Activated CD4-positive, alpha-beta T cell treated with anti-CD3 and anti-CD28 coated beads, Interleukin-2, amount 50 U/mL, for 16 hours (primary cell): Measurements from ENCODE around the gene COLQ.
"Not testable (repeated sequence)": the region's sequence is repeated elsewhere in the genome, so short reads cannot be mapped to it uniquely, and the experiment has no call there.

Experiments used
- DNase-seq: peaks from one replicate; pipeline ENCODE4 v3.0.0-alpha.2; 2020

The COLQ gene

GRCh38 chr3:15521573-15521965 is at the start of gene COLQ:
Gene COLQ (minus strand): TSS chr3:15521706. CDS start chr3:15521625, 81 bp downstream.
- DNase-seq: no peak

DNA sequence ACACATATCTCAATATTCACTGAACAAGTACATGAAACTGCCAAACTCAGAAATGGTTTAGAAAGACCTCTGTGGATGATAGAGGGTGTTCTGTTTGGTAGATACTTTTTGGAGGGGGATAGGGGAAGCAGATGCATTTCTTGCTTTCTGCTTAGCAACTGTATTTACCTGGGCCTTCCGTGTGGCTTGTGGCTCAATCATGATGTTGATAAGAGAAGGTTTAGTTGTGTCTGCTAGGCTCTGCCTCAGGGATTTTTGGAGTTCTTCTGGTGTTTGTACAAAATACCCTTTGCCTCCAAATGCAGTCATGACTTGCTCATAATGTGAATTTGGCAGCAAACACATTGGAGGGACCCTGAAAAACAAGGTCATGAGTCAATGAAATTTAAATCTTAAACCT is 41.7 kb upstream of the COLQ start:
- DNase-seq: no peak

- no peak for DNase-seq
These were observed 41.1 kb upstream of the COLQ start for GRCh38 chr3:15562560-15562959.

DNA sequence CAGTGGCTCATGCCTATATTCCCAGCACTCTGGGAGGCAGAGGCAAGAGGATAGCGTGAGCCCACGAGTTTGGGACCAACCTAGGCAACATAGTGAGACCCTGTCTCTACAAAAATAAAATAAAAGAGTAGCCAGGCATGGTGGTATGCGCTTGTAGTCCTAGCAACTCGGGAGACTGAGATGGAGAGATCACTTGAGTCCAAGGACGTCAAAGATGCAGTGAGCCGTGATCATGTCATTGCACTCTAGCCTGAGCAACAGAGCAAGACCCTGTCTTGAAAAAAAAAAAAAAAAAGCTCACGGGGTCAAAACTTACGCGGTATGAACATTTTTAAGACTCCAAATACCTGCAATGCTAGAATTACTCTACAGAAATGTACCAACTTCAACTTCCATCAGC is 37.1 kb upstream of the COLQ start:
- no peak for DNase-seq

DNA sequence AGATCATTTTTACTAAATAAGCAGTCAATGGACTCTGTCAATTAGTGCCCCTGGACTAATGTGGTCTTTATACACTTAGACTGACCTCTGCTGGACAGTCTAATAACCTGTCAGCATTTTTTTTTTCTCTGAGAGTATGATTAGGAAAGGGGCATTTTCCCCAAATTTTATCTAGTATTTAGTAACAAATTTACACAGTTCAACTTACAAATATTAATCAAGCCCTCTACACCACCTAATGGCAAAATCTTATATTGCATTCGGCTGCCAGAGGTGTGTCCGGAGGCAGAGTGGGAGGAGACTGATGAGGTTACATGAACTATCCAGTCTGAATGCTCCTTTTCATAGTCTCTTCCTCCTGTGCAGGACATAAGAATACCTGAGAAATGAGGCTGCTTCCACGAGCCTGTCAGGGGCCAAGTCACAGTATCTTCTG is 36.0 kb upstream of the COLQ start:
- peak; percentile 78 for DNase-seq

- DNase-seq: peak; percentile 35
These were observed 35.0 kb upstream of the COLQ start for GRCh38 chr3:15556512-15556911.

GRCh38 chr3:15553749-15554148 is 32.2 kb upstream of the COLQ start:
- no peak for DNase-seq

DNA sequence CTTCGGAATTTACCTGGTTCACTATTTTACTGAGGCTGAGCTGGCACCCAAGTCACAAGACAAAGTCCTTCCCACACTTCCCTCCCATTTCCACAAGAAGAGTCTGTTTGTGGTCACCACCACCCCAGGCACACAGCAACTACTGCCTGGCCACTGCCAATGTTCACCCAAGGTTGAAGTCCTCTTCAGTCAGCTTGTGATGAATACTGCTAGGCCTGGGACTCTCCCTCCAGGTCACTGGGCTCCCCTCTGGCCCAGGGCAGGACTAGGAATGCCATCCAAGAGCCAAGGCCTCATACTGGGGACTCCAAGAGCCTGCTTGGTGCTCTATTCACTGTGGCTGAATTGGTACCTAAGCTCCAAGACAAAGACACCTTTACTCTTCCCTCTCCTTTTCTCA is 30.4 kb upstream of the COLQ start:
- no peak for DNase-seq

- no peak for DNase-seq
These were observed 28.3 kb upstream of the COLQ start for GRCh38 chr3:15549846-15550245.

GRCh38 chr3:15542614-15543013 is 21.1 kb upstream of the COLQ start:
- no peak for DNase-seq

- DNase-seq: no peak
These were observed 19.9 kb upstream of the COLQ start for GRCh38 chr3:15541371-15541770.

DNA sequence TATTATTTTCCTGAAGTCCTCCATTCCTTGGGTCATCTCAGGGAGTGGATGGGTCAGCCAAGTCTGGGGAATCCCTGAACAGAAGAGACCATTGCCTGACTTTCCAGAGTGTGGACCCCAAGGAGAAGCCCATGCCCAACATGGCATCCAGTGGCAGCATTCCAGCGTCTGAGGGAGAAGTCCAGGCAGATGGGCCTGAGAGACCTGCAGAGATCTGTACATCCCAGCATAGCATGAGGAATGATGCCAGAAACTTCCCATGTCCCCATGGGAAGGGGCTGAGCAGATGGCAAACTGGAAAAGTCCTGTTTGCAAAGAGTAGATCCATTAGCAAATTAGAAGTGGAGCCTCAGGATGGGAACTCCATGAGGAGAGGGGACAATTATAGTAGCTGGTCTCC is 17.6 kb upstream of the COLQ start:
- no peak for DNase-seq

DNA sequence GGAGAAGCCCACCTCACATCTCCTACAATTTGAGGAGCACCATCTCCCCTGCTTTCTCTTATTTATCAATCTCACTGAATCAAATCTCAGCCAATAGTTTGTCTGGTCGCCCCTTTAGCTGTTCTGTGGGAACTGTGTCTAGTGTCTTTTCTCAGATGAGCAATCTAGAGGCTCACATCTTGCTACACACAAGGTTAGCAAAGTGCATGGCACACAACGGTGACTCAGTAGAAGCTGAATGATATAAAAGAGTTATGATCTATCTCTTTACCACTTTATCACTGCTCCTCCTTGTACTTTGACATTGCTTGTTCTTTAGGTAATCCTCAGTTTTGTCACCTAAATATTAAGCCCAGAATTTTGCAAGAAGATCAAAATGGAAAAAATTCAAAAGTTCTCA is 16.8 kb upstream of the COLQ start:
- DNase-seq: no peak

GRCh38 chr3:15536856-15537255 is 15.3 kb upstream of the COLQ start:
- peak; percentile 36 for DNase-seq

DNA sequence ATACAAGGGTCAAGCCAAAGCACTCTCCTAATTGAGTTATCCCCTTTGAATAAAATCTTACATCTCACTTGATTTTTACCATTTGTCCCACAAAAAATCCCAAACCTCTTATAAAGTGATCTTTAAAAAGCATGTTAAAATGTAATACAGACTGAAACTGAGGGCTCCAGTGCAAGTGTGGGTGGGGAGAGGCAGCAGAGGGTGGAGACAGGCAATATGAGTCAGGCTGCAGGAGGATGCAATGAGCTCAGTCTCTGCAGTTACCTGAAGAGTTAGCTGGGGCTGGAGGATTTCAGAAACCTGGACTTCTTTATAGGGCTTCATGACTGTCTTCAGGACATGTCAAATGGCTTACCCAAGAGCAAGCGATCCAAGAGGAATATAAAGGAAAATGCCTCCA is 14.2 kb upstream of the COLQ start:
- peak; percentile 64 for DNase-seq

DNA sequence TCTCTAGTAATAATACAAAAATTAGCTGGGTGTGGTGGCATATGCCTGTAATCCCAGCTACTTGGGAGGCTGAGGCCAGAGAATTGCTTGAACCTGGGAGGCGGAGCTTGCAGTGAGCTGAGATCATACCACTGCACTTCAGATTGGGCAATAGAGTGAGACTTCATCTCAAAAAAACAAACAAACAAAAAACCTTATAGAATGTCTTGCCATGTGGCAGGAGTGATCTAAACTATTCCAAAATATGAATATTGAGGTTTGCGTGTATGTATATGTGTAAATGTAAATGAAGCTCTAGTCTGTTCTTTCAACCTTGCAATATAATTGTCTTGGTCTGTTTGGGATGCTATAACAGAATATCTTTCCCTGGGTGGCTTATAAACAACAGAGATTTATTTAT is 11.1 kb upstream of the COLQ start:
- DNase-seq: not testable (repeated sequence)

DNA sequence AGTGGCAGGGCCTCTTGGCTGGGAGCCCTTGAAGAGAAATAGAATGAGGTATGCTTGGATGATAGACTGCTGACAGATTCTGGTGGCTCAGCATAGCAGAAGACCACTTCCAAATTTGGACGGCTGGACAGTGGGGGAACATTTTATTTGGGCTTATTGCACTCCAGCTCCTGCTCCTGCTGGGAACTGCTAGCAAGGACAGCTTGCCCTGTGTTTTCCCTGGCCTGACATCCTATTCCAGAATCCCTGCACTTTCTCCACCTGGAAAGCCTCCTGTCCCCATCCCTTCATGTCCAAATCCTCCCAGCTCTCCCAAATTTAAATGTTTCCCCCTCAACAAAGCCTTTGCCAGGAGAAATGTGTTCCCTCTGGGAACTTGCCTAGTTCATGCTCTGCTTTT is 9.8 kb upstream of the COLQ start:
- no peak for DNase-seq

DNA sequence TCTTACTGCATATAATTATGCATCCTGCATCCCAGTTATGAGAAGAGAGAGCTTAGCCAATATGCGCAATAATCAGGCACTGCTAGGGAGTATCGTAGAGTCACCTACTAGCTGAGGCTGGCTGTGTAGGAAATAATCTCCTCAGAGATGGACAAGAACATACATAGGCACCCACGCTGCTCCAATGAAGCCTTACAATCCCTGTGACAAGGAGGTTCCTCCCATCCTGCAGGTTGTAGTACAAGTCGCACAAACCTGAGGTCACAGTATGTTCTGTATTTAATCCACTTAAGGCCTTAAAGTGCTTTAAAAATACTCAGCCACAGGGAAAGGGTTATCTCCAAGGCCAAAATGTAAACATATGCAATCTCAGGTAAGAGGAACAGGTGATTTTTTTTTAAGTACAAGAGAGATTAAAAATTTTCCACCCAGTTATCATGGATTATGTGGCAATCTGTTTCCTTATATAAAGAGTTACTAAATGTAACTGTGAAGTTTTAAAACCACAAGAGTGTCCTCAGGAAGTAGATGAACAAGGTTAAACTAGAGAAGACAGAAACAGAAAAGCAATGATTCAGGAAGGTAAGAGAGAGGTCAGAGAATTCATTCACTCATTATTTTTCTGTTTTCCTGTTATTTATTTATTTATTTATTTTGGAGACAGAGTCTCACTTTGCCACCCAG is 7.5 kb upstream of the COLQ start:
- no peak for DNase-seq

- no peak for DNase-seq
These were observed 5.5 kb upstream of the COLQ start for GRCh38 chr3:15527031-15527459.

DNA sequence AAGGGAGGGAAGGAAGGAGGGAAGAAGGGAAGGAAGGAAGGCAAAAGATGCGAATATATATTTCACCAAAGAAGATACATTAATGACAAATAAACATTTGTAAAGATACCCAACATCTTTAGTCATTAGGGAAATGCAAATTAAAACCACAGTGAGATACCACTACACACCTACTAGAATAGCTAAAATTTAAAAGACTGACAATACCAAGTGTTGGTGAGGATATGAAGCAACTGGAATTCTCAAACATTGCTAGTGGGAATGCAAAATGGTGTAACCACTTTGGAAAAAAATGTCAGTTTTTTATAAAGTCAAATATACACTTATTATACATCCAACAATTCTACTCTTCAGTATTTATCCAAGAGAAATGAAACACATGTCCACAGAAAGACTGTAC is 4.3 kb upstream of the COLQ start:
- no peak for DNase-seq

DNA sequence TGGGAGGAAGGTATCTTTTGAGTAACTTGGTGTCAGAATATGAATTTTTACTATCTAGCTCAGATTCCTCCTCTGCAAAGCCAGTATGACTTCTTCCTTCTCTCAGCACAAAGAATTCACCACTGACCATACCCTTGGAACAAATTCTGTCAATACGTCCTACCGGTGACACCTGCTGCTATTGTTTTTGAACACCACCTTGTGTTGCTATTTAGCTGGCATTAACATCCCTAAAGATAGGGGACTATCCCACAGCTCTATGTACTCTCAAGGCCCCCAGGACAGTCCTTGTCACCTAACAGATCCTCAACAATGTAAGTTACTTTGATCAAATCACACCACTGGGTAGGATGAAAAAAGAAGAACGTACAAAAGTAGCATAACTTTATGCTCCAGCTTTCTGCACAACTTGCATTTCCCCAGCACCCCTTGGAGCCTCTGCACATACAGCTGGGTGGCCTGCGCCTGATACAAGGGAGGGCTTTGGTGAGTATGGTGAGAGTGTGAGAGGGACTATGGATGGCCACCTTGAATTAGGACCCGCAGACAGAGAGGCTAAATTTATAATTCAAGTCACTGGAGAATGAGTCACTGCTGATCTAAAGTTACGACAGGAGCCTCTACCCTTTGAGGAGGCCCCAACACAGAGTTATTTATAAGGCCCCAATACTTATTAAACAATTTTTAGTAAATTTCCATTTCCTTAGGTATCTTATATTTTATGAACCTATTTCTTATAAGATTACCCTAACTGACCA is 2.3 kb upstream of the COLQ start:
- DNase-seq: no peak

DNA sequence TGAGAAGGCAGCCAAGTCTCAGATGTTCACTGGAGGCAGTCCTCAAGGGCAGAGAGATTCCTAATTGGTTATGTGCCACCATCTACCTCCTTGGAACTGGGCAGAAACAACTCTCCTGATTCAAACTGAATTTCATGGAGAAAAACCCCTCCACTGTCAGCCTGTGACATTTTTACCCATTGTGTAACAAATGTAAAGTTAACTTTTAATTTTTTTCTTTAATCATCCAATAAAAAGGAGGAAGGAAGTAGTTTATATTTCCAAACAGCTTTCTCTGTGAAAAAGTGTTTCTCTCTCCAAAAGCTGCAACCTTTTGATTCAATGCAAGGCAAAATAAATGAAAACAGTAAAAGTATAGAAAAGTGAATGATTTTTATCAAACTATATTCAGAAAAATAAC is 510 bp upstream of the COLQ start:
- DNase-seq: no peak

- DNase-seq: no peak
These were observed 518 bp downstream of the COLQ start for GRCh38 chr3:15520804-15521572.

DNA sequence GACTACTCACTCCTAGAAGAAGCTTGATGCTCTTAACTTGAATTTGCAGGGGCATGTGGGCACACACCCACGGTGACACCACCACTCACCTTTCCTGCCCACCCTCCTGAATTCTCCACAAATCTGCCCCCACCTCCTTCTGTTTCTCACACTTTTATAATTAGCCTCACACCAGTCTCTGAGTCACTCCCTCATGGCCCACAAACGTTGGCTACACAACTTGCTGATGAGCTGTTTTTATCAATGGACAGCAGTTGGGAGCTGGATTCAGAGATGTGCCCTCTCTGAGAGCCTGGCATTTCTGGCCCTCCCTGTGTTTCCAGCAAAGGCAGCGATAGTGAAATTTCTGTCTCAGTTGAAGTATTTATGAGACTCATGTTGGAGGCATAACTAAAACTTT is 1.3 kb downstream of the COLQ start:
- DNase-seq: no peak
